Stimulated activated CD8-positive, alpha-beta memory T cell treated with anti-CD3 and anti-CD28 coated beads, Interleukin-4, amount 100 ng/mL, for 48 hours (primary cell): ENCODE data around the gene GCNT1.
"Not testable (repeated sequence)": the region's sequence is repeated elsewhere in the genome, so short reads cannot be mapped to it uniquely, and the experiment has no call there.

Experiments
- DNase-seq: peaks from one replicate; pipeline ENCODE4 v3.0.0-alpha.2; 2020

The GCNT1 gene

DNA sequence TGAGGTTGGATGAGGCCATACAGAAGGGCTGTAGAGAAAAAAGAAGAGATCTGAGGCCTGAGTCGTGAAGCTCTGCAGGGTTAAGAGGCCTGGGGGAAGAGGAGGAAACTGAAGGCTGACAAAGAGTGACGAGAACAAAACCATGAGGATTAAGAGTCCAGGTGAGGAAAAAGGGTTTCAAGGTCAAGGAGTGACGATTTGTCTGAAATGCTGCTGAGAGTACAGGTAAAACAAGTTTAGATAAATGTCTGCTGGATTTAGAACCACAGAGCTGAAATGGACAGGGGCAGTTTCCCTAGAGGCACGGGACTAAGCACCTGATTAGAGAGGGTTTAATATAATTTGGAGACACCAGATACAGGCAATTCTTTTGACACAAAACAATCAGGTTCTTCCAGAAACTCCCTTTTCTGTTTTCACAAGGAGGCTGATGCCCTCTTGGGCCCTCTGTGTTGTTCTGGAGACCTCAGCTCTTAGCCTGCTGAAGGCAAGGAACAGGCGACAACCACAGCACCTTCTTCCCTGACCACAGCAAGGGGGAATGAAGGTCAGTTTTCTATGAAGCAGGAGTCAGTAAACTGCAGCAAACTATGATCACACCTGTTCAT lies 14.6 kb upstream of the GCNT1 start:
- DNase-seq: no peak

DNA sequence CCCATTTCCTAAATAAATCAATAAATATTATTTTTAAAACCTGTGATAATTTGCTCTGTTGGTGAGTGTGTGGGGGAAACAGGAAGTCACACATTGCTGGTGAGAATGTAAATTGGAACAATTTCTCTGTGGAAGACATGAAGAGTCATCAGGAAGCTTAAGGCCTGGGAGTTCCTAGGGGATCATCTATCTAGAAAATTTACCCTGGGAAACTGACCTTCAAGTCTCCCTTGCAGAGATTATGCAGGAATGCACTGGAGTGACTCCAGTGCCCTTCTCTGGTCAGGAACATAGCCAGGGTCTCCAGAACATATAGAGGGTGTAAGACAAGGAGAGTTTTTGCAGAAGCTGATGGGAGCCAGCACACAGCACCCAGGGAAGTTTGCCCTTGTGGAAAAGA lies 13.0 kb upstream of the GCNT1 start:
- DNase-seq: no peak

DNA sequence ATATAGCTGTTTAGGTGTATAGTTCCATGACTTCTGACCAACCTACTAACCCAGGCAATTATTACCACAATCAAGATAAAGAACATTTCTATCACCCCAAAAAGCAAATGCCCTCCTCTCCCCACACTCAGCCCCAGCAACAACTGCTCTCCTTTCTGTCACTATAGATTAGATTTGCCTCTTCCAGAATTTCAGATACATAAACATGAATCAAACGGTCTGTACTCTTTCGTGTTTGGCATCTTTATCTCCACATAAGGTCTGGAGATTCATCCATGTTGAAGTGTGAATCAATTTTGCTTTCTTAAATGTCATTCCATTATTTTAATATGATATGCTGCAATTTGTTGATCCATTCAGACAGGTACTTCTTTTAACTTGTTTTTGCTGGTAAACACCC lies 10.5 kb upstream of the GCNT1 start:
- DNase-seq: no peak

- no peak for DNase-seq
Observed at GRCh38 chr9:76451234-76451633, 7.7 kb upstream of the GCNT1 start.

DNA sequence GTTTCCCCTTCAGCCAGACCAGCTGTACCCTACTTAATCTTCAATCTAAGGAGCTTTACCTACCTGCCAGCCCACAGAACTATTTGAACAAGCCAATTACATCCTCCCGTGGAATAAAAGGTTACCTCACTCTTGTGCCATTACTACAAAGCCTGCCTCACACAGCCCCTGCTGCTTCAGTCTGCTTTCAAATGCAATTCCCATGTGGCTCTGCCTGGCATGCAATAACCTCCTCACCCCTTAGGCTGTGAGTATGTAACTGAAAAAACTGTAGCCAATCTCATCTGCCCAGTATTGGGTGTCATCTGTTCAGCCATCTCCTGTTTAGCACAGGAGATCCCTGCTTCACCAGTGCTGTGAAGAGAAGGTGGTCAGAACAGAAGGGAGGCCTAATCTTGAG lies 6.1 kb upstream of the GCNT1 start:
- no peak for DNase-seq

- no peak for DNase-seq
Observed at GRCh38 chr9:76453785-76454184, 5.2 kb upstream of the GCNT1 start.

- DNase-seq: no peak
Observed at GRCh38 chr9:76454311-76454710, 4.7 kb upstream of the GCNT1 start.

DNA sequence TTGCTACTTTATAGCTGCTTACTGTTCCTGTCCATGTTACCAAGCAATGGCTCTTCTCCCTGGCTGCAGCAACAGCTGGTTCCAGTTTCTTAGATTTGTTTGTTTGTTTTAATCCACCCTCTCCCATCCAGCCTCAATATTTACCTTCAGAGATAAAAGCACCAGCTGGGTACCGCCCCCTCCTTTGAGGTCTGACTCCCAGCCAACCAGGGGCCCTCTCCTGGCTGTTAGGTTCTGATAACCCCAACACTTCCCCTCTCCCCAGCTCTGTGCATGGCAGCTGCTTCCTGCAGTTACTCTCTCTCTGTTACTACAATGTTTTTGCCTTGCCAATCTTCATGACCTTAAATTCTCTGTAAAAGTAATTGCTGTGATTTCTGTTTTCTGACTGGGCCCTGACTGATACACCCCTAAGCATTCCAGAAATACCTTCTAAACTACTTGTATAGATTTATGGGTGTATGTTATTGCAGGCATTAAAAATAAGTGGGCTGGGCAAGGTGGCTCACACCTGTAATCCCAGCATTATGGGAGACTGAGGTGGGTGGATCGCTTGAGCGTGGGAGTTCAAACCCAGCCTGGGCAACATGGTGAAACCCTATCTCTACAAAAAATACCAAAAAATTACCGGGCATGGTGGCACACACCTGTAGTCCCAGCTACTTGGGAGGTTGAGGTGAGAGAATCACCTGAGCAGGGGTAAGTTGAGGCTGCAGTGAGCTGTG lies 2.6 kb upstream of the GCNT1 start:
- DNase-seq: no peak

DNA sequence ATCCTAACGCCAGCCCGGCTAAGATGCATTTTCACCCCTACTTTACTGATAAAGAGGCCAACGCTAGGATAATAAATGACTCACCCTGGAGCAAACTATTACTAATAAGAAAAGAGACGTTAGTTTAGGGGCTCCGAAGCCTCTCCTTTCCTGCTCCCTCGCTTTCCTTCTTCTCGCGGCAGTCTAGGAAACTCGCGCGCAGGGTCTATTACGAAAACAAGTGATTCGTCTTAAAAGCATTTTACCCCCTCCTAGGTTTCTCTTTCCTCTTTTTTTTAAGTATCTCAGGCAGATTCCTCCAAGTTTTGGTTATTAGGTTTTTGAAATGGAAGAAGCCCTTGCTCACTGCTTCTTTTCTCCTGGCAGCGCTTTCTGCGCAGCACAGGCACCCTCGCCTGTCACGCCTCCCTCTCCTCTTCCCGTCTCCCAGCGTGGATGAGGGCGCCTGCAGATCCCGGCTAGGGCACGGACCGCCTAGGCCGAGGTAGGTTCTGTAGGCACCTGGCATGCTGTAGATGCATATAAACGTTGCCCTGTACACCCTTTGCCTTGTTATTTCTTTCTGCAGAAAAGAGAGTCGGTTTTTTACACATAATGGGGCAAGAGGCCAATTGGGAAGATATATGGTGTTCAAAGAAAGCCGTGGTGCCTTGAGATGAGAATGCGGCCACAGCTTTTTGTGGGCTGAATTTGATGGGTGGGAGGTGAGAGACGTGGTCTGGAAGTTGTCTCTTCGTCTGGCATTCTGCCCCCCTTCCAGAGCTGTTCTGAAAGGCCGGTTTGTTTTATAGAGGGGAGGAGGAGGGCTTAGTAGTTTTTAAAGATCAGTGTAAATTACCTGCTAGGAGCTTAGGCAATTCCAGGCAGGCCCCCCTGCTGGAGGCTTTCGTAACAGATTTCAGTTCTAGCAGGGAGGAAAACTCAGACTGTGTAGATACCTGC lies 983 bp downstream of the GCNT1 start:
- no peak for DNase-seq

DNA sequence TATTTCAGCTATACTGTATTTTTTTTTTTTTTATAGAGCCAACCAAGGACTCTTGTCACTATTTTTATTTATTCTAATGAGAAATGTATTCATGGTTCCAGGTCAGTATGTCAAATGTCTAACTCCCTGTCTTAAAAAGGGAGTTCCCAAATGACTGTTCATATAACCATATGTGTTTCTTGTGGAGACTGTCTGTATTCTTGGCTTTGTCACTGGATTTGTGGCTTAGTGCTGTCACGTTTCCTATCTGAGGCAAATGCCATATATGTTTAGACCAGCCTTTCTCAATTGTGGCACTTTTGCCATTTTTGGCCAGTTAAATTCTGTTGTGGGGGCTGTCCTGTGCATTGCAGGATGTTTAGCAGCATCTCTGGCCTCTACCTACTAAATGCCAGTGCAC lies 3.1 kb downstream of the GCNT1 start:
- no peak for DNase-seq

GRCh38 chr9:76463211-76463610 lies 4.2 kb downstream of the GCNT1 start:
- DNase-seq: no peak

DNA sequence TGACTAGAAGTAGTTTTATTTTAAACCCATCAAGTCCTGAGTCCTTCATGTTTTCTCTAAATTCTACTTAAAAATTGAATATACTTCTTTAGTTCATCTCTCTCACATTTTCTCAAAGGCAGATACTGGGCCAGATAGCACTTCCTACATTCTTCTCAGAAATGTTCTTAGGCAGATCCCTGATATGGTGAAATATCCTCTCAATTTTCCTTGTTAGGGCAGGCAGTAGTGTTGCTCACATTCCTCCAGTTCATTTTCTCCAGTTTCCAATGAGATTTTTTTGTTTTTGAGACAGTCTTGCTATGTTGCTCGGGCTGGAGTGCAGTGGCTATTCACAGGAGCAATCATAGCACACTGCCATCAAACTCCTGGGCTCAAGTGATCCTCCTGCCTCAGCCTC lies 5.7 kb downstream of the GCNT1 start:
- DNase-seq: no peak

DNA sequence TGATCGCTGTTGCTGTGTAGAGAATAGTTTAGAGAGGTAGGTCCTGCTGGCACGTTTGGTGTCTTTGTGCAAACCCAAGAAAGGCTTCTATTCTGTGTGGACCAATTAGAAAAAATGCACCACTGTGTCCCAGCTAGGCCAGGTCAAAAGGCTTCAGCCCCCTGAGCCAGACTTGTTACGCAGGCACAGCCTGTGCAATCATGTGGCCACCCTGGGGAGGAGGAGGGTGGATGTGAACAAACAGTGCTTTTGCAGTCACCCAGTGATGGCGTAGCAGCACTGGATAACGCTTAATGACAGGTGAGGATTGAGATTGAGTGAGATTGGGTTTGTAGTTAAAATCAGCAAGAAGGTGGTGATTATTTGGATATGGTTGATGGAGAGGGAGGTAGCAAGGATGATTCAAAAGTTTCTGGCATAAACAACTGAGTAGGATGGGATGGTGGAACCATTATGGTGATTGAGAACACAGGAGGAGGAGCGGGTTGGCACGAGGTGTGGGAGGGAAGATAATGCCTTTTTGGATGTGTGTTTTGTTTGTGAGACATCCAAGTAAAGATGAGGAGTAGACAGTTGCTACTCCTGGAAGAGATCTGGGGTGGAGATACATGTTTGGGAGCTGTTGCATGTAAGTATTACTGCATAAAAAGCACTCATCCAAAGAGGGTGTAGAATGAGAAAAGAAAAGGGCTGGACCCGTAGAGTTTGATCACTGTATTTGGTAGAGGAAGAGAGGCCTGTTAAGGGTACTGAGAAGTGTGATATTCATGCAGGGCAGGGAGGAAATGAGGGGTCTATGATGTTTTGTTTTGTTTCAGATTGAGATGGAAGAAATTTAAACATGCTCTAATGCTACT lies 6.7 kb downstream of the GCNT1 start:
- DNase-seq: no peak

GRCh38 chr9:76466299-76466605 lies 7.3 kb downstream of the GCNT1 start:
- DNase-seq: no peak

- DNase-seq: no peak
Observed at GRCh38 chr9:76474419-76474818, 15.4 kb downstream of the GCNT1 start.

DNA sequence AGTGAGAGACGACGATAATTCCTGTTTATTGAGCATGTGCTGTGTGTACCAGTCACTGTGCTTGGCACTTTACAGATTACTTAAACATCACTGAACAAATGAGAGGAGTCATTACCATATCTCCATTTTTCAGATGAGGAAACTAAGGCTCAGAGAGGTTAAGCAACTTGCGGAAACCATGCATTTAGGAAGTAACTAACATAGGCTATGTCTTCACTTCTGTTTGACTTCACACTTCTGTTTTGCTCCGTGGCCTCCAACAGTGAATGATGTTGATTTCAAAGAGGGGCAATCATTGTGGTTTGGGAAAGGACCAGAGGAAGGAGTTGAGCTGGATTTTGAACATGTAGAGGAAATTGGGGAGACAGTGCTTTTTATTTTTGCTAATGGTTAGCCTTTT lies 16.7 kb downstream of the GCNT1 start:
- DNase-seq: no peak

GRCh38 chr9:76477818-76478217 lies 18.8 kb downstream of the GCNT1 start:
- not testable (repeated sequence) for DNase-seq

DNA sequence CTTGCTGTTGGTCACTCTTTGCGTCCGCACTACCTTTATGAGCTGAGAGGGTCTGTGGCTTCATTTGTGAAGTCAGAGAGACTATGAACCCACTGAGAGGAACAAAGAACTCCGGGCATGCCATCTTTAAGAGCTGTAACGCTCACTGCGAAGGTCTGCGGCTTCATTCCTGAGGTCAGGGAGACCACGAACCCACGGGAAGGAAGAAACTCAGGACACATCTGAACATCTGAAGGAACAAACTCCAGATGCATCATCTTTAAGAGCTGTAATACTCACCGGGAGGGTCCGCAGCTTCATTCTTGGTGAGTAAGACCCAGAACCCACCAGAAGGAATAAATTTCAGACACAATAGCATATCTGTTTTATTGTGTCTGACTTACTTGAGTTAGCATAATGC lies 19.2 kb downstream of the GCNT1 start:
- DNase-seq: no peak

DNA sequence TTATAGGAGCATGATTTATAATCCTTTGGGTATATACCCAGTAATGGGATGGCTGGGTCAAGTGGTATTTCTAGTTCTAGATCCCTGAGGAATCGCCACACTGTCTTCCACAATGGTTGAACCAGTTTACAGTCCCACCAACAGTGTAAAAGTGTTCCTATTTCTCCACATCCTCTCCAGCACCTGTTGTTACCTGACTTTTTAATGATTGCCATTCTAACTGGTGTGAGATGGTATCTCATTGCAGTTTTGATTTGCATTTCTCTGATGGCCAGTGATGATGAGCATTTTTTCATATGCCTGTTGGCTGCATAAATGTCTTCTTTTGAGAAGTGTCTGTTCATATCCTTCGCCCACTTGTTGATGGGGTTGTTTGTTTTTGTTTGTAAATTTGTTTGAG lies 20.4 kb downstream of the GCNT1 start:
- DNase-seq: not testable (repeated sequence)

DNA sequence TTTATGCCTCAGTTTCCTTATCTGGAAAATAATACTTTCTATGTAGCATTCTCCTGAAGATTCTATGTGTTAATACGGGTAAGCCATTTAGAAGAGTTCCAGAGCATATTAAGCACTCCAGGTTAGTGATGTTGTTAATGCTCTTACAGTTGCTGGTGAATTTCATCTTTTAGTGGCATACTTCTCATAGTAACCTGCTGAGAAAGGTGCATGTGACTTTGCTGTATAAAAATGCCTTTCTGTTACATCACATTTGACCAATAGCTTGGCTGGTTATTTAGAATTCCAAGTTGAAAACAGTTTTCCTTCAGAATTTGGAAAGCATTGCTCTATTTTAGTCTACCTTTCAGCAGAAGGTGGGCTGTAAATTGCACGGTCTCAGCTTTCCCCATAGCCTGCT lies 27.2 kb downstream of the GCNT1 start:
- no peak for DNase-seq

GRCh38 chr9:76490249-76490990 lies 31.4 kb downstream of the GCNT1 start:
- no peak for DNase-seq

DNA sequence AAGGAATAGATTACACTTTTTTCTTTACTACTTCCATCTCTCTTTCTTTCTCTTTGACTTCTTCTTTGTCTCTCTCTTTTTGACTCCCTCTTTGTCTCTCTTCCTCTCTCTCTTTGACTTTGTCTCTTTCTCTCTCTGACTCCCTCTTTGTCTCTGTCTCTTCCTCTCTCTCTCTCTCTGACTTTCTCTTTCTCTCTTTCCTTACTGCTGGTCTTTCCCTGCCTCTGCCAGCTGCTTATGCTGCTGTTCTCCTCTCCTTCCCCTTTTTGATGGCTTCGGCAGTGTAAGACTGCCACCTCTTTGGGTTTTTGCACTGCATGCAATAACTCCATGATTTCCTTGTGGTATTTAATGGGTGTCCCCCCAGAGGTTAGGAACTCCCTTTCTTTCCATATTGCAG lies 32.1 kb downstream of the GCNT1 start:
- DNase-seq: not testable (repeated sequence)
